Cardiac septum (tissue), 1 donor: ENCODE results near the gene DDB1. TPM values are rescaled to one million over a fixed set of nuclear protein-coding genes. Genes with fewer than 3 reads are reported as not detected.
"Not testable (repeated sequence)": the region's sequence is repeated elsewhere in the genome, so short reads cannot be mapped to it uniquely, and the experiment has no call there.

Experiments
- DNase-seq: peaks from one replicate; pipeline ENCODE4 v3.0.0-alpha.2; 2020; ENCODE audit warnings: low spot score
- intact Hi-C: fragments of 100-400 bp; cut with DNase I; formaldehyde crosslinking; loops from one replicate; pipeline ENCODE4 v1.14.0; 2022
- total RNA-seq: library from RNA; stranded (reverse); fragmentation: NEBNext Ultra II Directional; extraction: Animal tissue kit (Norgen Biotek cat#: 25700); gene quantifications from one replicate; pipeline ENCODE4 v1.2.1, GENCODE V29; 2021
- donor health status: DM: no; HTN: no; CAD: no.

The DDB1 gene
- total RNA-seq, 1 donor from 2014 or later, result 125 TPM

- not testable (repeated sequence) for DNase-seq
- intact Hi-C loops, result loop anchor here (10.0 kb wide), 1 partner anchor 134 kb away; no protein-coding TSS in a partner anchor
These were observed 81.8 kb downstream of the DDB1 start for GRCh38 chr11:61250796-61251765.

Other genes starting within 250 kb of the DDB1 start
- not detected for gene CD5, start 230.6 kb downstream of the DDB1 start, total RNA-seq
- 19.6 TPM for gene VPS37C, start 171.7 kb downstream of the DDB1 start, total RNA-seq
- gene PGA3, start 129.6 kb downstream of the DDB1 start, total RNA-seq, result 0.24 TPM
- not detected for gene PGA4, start 110.8 kb downstream of the DDB1 start, total RNA-seq
- gene PGA5, start 91.9 kb downstream of the DDB1 start, total RNA-seq, result not detected
- gene VWCE, start 37.8 kb downstream of the DDB1 start, total RNA-seq, result 0.59 TPM
- 21.9 TPM for gene TKFC, start 123 bp upstream of the DDB1 start, total RNA-seq
- gene CYB561A3, start 28.8 kb upstream of the DDB1 start, total RNA-seq, result 11.2 TPM
- 17.9 TPM for gene TMEM138, start 29.3 kb upstream of the DDB1 start, total RNA-seq
- 6.3 TPM for gene TMEM216, start 59.5 kb upstream of the DDB1 start, total RNA-seq
- 40.1 TPM for gene CPSF7, start 96.9 kb upstream of the DDB1 start, total RNA-seq
- gene SDHAF2, start 97.0 kb upstream of the DDB1 start, total RNA-seq, result 27.9 TPM
- 0.65 TPM for gene LRRC10B, start 175.6 kb upstream of the DDB1 start, total RNA-seq
- gene SYT7, start 248.0 kb upstream of the DDB1 start, total RNA-seq, result 9.3 TPM